Dedifferentiated amniotic fluid mesenchymal stem cell (primary cell): ENCODE data around the gene SCAP.
"Not testable (repeated sequence)": the region's sequence is repeated elsewhere in the genome, so short reads cannot be mapped to it uniquely, and the experiment has no call there.

Experiments used
- DNase-seq: peaks from one replicate; pipeline ENCODE4 v3.0.0-alpha.2; 2016; ENCODE audit errors: extremely low spot score

Gene SCAP

DNA sequence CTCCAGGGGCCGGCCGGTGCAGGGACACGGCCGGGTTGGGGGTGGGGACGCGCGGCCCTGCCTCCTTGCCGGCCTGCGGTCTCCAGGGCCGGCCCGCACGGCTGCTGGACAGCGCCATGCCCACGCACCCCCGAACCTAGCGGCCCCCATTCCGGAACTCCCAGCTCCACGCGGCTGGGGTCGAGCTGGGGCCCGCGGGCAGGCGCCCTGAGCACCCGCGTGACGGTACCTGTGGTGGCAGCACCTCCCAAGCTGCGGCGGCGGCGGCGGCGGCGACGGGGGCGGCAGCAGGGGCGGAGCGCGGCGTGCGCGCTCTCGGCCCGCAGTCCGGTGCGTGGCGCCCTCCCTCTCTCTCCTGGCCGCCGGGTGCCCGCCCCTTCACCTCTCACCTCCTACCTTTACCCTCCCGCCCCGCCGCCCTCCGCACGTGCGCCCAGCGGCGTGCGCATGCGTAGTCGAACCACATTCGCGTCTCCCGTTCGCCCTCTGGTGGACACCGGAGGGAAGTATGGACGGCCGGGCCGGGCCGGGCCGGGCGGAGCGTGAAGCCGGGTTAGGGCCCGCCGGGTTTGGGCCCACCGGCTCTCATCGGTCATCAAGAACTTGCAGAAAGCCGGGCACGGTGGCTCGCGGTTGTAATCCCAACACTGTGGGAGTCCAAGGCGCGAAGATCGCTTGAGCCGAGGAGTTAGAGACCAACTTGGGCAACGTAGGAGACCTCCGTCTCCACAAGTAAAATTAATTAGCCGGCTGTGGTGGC is at the start of gene SCAP:
Gene SCAP (minus strand): TSS at position 372 of the 760 bp plus-strand sequence. CDS start 32,948 bp downstream, outside the sequence.
- peak; percentile 42 for DNase-seq

DNA sequence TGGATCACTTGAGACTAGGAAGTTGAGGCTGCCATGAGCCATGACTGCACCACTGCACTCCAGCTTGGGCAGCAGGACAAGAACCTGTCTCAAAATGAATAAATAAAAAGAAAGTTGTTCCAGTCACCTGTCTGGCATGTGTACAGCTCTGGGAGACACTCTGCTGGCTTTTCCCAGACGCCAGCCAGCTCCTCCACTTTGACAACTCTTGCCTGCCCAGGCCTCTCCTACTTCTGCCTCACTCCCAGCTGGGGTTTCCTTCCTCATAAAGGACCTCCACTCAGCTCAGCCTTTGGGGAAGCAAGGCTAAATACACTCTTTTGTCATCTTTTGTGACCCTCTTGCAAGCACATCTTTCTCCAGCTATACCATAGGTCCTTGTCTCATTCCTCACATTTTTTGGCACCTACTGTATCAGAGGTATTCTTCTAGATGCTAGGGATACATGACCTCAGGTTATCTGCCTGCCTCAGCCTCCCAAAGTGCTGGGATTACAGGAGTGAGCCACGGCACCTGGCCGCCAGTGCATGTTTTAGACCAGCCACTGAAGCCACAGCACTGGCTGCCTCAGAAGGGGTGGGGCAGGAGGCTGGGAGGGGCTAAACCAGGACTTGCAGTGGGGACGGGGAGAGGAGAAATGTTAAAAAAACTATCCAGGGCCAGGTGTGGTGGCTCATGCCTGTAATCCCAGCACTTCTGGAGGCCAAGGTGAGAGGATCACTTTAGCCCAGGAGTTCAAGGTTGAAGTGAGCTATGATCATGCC is 47.8 kb upstream of the SCAP start:
- DNase-seq, result no peak

GRCh38 chr3:47522082-47522987 is 46.6 kb upstream of the SCAP start:
- DNase-seq, result peak; percentile 90

GRCh38 chr3:47520756-47521155 is 45.0 kb upstream of the SCAP start:
- DNase-seq, result no peak

DNA sequence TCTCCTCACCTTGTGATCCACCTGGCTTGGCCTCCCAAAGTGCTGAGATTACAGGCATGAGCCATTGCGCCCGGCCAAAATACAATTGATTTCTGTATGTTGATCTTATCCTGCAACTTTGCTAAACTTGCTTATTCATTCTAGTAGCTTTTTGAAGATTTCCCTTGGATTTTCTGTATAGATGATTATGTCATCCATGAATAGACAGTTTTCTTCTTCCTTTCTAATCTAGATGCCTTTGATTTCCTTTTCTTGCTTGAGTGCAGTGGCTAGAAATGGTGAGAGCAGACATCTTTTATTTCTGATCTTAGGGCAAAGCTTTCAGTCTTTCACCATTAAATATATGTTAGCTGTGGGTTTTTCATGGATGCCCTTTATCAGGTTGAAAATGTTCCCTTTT is 42.2 kb upstream of the SCAP start:
- no peak for DNase-seq

DNA sequence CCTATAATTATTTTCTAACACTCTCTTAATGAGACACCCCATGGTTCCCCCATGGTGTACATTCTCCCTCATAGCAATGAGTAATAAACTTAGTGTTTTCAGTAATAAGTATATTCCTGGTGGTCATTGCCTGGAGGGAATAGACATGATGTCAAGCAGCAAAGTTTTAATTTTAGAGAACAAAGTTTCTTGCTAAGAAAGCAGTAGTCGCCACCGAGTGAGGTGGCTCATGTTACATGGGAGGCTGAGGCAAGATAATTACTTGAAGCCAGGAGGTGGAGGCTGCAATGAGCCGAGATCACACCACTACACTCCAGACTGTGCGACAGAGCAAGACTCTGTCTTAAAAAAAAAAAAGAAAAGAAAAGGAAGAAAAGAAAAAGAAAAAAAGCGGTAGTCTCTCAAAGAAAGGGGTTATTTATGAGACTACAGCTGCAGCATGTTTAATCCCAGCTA is 40.2 kb upstream of the SCAP start:
- DNase-seq, result no peak

DNA sequence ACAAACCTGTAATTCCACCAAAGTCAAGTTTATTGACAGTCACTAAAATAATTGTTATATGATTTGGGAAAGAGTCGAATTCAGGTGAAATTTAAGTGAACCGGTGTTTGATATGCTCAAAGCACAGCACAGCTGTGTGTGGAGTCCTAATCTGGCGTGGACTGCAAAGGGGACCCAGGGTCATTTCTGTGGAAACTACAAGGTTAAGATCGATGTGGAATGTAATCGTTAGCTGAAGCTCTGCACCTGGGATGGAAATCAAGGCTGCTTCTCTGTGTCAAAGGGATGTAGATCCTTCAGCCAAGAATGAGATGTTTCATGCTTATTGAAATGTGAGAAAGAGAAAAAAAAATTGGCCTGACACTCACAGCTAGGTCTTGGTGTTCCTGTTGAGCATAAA is 39.4 kb upstream of the SCAP start:
- DNase-seq, result no peak

GRCh38 chr3:47513125-47513929 is 37.6 kb upstream of the SCAP start, which contains the start of gene ELP6:
ELP6 (minus strand) TSS chr3:47513712; CDS start chr3:47513590, 122 bp downstream.
- peak; percentile 92 for DNase-seq

DNA sequence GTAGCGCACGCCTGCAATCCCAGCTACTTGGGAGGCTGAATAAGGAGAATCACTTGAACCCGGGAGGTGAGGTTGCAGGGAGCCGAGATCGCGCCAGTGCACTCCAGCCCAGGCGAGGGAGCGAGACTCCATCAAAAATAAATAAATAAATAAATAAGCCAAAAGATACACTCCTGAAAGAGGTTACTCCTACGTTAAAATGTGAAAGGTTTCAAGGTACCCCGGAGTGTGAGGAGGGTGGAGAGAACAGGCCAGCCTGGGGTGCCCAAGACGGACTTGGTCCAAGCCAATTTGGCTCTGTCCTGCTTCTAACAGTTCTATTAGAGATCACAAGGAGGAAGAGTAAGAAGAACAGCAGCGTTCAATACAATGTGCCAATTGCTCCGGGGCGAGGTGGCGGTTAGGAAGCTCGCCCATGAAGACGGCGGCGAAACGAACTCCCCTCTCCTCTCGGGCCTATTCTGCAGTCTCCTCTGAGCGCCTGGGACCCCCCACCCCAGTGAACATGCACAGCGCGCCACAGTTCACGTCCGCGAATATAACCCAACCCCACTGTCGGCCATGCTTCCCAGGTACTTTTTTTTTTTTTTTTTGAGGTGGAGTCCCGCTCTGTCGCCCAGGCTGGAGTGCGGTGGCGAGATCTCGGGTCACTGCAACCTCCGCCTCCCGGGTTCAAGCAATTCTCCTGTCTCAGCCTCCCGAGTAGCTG is 36.8 kb upstream of the SCAP start:
- DNase-seq, result no peak

DNA sequence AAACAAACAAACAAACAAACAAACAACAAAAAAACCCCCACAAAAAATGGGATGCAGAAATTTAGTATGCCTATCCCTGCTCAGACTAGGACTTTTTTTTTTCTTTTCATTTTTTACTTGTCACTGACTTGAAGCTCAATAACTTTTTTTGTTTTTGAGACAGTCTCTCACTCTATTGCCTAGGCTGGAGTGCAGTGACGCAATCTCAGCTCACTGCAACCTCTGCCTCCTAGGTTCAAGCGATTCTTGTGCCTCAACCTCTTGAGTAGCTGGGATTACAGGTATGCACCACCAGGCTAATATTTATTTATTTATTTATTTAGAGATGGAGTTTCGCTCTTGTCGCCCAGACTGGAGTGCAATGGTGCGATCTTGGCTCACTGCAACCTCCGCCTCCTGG is 29.5 kb upstream of the SCAP start:
- not testable (repeated sequence) for DNase-seq

DNA sequence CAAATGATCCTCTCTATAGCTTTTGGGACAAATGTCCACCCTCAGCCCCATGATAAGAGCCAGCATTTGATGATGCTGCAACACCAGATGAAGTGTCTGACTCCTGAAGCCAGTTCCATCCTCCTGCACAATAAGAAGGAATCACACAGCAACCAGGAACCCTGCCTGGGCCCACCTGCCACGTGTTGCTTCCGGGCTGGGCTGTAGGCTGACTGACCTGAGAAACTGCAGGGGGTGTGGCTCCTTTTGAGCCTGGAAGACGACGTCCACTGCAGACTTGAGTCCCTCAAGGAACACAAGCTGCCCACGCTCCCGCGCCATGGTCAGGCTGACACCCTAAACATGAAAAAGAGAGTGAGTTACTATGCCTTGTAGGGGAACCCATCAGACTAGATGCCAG is 28.4 kb upstream of the SCAP start:
- DNase-seq, result no peak

- DNase-seq, result no peak
These were observed 27.3 kb upstream of the SCAP start for GRCh38 chr3:47503033-47503432.

DNA sequence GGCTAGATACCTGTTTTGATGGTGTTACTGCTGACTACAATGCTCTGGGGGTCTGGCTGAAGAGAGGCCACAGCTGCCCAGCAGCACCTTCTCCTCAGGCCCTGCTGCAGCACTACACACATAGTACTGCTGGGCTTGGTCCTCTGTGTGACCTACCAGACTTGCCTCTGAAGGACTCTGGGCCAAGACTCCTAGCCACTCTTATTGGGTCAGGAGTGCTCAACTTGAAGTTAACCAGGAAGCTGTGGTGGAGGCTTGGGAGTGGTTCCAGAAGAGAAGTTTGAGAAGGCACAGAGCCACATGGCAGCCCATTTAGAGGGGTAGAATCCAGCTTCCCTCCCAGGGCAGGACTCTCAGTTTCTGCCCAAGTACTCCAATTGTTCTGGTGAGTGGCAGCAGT is 21.2 kb upstream of the SCAP start:
- DNase-seq, result no peak

DNA sequence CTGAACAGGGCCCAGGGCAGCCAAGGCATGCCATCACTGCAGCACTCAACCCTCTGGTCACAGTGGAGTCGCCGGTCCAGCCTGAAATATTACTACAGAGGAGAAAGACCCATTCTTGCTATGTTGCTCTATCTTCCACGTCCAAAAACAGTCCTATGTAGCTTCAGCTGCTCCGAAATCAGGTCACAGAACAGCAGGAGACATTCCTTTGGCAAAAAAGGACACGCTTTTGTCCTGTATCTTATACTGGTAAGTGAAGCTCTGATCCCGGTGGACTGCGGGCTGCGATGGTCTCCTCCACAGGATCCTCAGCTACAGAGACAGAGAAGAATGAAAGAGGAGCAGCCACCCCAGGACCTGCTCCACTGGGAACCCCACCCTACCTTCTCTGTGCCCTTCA is 20.1 kb upstream of the SCAP start:
- no peak for DNase-seq

DNA sequence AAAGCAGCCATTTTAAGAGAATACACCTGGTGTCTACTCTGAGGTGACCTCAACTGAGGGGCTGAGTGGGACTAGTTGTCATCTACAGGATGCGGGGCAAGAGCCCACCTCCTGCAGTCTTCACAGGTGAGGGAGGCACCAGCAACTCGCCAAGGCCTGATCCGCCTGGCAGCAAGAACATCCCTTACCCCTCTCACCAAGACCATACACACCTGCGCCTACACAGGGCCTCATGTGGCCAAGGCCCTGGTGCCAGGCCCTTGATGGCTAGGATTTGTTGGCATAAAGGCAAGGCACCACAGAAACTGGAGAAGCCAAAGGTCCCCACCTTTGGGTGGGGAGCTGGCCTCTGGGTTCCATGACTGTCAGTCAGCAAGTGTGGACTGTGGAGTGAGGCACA is 19.4 kb upstream of the SCAP start:
- no peak for DNase-seq

- DNase-seq, result no peak
These were observed 16.0 kb upstream of the SCAP start for GRCh38 chr3:47491777-47492176.

GRCh38 chr3:47491186-47491585 is 15.4 kb upstream of the SCAP start:
- no peak for DNase-seq

GRCh38 chr3:47487265-47487664 is 11.5 kb upstream of the SCAP start:
- no peak for DNase-seq

DNA sequence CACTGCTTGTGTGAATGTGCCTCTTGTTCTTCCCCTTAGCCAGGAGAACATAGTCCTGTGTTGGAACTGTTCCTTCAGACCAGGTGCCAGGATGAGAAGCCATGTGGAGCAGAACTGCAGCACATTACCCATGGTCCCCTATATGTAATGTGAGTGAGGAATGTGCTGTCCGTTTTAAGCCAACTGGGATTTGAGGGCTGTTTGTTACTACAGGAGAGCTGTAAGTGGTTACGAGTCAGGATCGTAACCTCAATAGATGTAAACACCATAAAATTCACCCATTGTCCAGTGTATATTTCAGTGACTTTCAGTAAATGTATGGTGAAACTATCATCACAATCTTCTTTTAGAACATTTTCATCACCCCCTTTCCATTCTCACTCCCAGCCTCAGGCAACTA is 10.1 kb upstream of the SCAP start:
- no peak for DNase-seq

DNA sequence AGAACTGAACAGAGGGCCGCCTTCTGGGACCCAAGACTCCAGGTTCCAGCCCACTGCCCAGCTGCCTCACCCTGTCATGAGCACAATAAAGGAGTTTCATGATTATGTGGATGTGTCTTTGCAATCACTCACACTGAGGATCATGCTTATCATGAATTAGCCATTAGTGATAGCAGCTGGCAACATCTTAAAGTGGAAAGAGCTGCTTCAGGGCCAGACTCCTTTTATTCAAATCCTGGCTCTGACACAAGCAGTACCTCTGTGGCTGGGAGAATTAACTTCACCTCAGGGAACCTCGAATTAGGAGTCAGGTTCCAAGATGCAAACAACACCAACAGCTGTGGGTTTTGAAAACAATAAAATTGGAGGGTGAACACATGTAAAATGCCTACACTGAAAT is 6.6 kb upstream of the SCAP start:
- DNase-seq, result no peak

DNA sequence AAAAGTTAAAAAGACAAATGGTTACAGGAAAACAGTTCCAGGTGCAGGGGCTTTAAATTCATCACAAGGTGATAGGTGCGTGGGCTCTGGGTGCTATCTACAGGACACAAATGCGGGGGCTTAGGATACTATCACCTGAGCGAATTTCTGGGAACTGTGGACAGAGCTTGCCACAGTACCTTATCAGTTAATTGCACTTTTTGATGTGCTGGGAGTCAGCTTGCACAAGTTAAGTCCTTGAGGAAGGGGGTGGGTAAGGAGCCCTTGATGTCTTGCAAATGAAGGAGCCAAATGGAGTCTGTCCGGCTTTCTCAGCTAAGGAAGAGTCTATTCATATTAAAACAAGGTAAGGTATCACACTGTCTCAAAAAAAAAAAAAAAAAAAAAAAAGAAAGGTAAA is 6.0 kb upstream of the SCAP start:
- DNase-seq, result not testable (repeated sequence)
